Stimulated activated CD4-positive, alpha-beta T cell treated with anti-CD3 and anti-CD28 coated beads, Interleukin-12 subunit alpha, Interleukin-12 subunit beta, amount 100 ng/mL, for 48 hours (primary cell): ENCODE results near the gene GJA3.

Source experiments
- DNase-seq, 3 donors: peaks; one replicate each; pipeline ENCODE4 v3.0.0-alpha.2; 2020; ENCODE audit warnings: low read depth in 2 of 3, low spot score in 1 of 3

The GJA3 gene

GRCh38 chr13:20090349-20090748 is 70.5 kb downstream of the GJA3 start:
- no peak for DNase-seq
